Measurements from ENCODE around the gene PTMA.

Gene PTMA

DNA sequence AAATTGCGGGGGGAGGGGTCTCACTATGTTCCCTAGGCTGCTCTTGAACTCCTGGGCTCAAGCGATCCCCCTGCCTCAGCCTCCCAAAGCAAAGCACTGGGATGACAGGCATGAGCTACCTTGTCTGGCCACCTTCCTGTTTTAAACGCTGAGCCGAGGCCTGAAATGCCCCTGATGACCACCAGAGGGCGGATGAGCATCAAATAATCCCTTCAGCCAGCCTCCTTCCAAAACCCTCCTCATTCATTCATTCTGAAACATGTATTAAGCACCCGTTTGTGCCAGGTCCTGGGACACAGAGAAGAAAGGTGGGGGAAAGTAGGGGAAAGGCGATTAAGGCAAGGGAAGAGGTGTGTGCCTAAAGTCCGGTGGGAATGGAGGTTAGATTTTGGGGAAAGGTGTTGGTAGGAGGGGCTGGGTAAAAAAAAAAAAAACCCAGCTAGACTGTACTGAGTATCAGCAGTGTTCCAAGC is 30.7 kb upstream of the PTMA start:
- peak; percentile 92 for DNase-seq

- no peak for DNase-seq
Observed at GRCh38 chr2:231679908-231680284, 28.4 kb upstream of the PTMA start.

GRCh38 chr2:231680285-231680991 is 27.9 kb upstream of the PTMA start:
- peak; percentile 90 for DNase-seq

- DNase-seq: peak; percentile 93
Observed at GRCh38 chr2:231680992-231681852, 27.1 kb upstream of the PTMA start.

DNA sequence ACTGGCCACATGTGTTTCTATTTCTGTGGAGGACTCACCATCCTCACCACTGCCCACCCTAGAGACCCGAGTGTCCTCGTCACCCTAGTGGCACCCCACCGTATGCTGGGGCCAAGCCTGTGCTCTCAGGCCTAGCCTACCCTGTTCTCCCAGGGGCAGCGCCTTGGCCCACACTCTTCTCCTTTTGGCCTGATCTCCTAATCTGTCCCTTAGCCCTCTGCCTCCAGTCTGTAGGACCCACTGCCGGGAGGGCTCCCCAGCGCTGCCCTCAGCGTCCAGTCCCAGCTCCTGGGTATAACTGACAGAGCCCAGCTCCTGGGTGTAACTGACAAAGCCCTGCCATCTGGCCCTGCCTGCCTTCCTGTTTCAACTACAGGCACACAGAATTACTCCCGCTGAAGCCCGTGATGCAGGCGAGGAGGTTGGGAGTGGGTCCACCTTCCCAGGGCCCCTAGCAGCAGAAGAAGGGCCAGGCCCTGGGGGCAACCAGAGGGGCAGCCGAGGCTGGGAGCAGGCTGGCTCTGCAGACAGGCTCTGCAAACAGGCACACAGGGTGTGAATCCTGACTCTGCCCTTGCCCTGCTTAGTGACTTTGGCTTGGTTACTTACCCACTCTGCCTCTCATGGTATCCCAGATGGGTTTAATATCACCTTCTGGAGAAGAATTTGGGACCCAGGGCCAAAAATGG is 25.6 kb upstream of the PTMA start:
- no peak for DNase-seq

DNA sequence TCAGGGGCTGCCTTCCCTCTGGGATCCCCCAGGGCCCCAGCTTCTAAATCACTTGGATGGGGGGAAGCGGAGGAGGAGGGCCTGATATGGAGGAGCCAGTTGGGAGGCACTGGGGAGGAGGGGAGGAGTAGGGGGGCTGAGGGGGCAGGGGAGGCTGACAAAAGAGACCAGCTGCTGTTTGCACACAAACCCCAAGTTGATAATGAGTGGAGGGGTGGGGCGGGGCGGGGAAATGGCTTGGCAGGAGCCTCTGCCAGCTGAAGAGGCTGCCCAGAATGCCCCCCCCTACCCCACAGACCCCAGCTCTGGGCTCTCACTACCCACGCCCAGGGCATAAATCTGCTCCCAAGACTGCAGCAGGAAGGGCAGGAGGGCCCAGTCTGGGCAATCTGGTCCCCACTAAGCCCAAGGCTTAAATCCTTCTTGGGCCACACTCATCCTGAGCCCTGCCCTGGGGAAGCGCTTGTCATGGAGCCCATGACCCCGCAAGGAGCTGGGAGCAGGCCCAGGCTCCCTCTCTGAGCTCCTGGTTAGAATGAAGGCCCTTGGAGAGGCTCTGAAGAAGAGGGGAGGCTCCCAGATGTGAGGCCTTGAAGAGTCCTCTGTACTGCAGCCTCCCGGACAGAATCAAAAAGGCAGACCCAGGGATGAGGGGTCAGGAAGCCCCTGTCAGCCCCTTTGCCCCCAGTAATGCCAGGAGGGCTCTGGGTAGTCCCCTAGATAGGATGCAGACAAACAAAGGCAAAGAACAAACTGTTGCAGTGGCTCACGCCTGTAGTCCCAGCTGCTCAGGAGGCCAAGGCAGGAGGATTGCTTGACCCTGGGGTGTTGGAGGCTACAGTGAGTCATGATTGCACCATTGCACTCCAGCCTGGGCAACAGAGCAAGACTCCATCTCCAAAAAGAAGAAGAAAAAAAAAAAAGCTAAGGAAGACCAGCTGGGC is 24.8 kb upstream of the PTMA start:
- DNase-seq: no peak

- no peak for DNase-seq
Observed at GRCh38 chr2:231684314-231685223, 23.8 kb upstream of the PTMA start.

- peak; percentile 68 for DNase-seq
Observed at GRCh38 chr2:231685349-231686191, 22.8 kb upstream of the PTMA start.

DNA sequence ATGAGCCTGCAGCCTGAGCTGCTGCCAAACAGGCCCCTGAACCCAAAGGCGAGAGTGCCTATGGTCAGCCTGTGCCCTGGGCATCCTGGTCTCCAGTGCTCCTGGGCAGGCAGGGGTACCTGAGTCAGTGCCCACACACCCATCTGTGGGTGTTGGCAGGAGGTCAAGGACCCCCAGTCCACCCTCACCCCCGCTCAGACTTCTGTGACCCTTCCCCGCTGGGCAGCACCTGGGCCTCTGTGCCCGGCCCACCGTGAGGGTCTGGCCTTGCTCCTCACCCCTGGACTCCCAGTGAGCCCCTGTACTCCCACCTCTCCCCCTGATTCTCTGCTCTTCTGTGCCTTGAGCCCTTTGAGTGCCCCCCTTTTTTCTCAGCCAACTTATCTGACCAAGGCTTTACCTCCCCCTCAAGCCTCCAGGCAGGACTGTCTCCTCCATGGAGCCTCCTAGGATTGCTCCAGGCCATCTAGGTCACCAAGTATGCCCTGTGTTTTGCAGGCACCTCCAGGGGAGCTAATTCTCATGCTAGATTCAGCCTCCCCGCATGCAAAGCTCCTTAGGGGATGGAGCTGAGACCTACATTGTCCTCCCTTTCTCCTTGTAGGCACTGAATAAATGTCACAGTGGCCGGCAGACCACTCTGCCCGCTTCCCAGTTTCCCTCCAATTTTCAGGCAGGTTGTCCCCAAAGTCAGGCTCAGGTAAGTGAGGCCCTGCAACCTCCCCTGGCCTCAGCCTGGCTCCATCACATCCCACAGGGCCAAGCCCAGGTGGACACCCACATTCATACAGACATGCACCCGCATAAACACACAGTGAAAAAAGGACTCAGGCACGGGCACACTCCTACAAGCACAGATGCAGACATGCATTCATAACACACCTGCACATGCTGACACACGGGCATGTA is 21.9 kb upstream of the PTMA start:
- DNase-seq: peak; percentile 45

GRCh38 chr2:231687133-231687852 is 21.0 kb upstream of the PTMA start:
- DNase-seq: peak; percentile 94

- DNase-seq: no peak
Observed at GRCh38 chr2:231687961-231688360, 20.4 kb upstream of the PTMA start.

- peak; percentile 47 for DNase-seq
Observed at GRCh38 chr2:231688719-231689118, 19.6 kb upstream of the PTMA start.

DNA sequence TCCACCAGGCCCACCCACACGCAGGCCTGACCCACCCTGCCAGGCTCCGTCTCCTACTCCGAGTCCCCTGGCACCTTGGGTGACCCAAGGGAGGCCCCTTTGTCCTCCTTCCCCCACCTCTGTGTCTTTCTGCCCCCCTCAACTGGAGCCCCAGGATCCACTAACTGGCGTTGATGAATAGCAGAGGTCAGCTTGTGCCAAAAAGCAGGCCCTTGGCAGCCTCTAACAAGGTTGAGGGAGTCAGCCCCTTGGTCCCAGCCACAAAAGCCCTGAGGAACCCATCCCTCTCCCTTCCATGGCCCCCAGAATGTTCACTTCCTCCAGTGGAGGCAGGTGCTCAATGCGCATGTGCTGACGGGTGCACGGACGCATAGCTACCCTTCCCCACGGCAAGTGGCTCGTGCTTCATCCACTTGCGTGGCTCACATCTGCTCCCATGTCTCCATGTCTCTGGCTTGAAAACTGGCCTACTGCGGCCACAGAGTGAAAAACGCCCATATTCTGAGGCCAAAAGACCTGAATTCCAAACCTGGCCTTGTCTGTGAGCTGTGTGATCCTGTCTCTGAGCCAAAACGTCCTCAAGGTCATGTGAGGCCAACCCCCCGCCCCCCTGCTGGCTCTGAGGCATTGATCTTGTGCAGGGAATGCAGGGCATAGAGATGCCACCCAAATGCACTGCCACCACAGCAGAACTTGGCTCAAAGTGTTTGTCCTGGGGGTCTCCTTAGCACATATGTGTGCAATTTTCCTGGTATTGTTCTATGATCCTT is 19.0 kb upstream of the PTMA start:
- DNase-seq: no peak

- no peak for DNase-seq
Observed at GRCh38 chr2:231691251-231691772, 17.0 kb upstream of the PTMA start.

- DNase-seq: no peak
Observed at GRCh38 chr2:231692847-231693246, 15.5 kb upstream of the PTMA start.

DNA sequence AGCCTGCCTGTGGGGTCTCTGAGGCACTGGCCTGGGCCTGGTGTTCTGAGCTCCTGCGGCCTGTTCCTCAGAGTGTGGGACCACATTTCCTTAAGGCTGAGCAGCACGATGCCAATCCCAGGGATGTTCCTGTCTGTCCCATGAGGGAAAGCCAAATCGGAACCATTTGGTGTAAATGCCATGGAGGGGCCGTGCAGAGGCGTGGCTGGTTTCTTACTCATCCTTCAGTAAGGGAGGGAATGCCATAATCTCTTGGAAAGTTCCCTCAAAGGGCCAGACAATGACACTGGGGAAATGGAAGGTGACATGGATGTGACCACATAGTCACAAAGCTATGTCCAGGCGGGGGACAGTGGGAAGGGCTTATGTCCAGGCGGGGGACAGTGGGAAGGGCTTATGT is 14.4 kb upstream of the PTMA start:
- peak; percentile 44 for DNase-seq

DNA sequence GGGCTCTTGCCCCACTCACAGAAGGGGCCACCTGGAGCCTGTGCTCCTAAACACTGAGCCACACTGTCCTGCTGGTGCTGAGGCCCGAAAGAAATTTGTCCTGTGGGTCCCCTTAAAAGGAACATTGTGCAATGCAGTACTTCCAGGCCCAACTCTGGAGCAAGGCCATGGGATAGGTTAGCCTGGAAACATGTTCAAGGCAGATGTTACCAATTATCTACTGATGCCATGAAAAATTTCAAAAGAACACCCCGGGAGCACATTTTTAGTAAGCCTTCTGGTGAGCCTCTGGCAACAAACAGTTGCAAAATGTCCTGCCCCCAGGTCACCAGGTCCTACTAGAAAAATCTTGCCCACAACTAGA is 12.3 kb upstream of the PTMA start:
- DNase-seq: no peak

DNA sequence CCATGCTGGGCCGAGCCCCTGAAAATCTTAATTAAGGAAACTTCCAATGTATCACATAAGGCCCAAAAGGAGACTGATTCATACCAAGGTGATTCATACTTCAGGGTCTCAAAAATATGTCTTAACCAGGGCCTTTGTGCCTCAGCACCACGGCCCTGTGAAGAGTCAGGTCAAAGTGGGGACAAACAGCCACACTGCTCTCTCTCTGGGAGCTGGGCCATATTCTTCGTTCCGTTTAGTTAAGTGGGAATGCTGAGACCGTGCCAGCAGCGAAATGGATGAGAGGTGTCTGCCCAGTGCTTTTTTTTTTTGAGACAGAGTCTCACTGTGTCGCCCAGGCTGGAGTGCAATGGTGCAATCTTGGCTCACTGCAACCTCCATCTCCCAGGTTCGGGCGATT is 9.3 kb upstream of the PTMA start:
- no peak for DNase-seq
